ENCODE measurements around the gene MARCHF2. TPM values are rescaled to one million over a fixed set of nuclear protein-coding genes. Genes with fewer than 3 reads are reported as not detected.

Gene MARCHF2
- total and polyA plus RNA-seq, 9 of the 15 experiments (the other 6 are each of a cell fraction or from before 2014, with no cell fraction given): 0.39 to 6.4 (median 2.2) TPM

DNA sequence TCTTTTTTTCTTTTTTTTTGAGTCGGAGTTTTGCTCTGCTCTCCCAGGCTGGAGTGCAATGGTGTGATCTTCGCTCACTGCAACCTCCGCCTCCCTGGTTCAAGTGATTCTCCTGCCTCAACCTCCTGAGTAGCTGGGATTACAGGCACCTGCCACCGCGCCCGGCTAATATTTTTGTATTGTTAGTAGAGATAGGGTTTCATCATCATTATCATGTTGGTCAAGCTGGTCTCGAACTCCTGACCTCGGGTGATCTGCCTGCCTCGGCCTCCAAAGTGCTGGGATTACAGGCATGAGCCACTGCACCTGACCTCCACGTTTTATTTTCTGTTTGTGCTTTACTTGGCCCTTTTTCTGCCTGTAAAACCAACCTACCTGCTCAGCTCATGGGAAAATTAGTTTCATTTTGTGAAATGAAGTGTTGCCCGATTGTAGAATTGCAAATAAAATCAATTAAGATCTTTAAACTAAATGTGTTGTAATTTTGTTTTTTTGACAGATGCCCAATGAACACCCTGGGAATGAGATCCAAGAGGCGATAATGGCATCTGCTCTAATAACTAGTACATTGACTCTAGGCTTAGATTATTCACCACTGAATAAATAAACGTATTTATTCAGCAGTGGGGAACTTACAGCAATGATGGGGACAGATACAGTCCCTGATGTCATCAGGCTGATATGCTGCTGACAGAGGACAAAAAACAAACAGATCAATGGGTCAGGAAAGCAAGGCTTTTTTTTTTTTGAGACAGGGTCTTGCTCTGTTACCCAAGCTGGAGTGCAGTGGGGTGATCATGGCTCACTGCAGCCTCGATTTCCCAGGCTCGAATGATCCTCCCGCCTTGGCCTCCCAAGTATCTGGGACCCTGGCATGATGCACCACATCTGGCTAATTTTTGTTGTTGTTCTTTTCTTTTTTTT, 25.2 kb upstream of the MARCHF2 start (continued):
- TF ChIP-seq MIER1 (IDR thresholded peaks at IDR 0.05; ENCODE audit: low read depth) (no peak), CBX2 (IDR thresholded peaks at IDR 0.05; ENCODE audit: insufficient read depth, low read length, poor library complexity, severe bottlenecking) (no peak), TAF9B (IDR thresholded peaks at IDR 0.05; ENCODE audit: partially characterized antibody) (no peak), PHB2 (IDR thresholded peaks at IDR 0.05; ENCODE audit: low read depth) (0 out of 2 replicates have a peak, but pooled peaks have one; percentile 41), ZNF224 (CRISPR knock-in tag; IDR thresholded peaks at IDR 0.05) (no peak), ETS2 (tag; IDR thresholded peaks at IDR 0.05; ENCODE audit: borderline replicate concordance, poor library complexity, severe bottlenecking) (no peak), ZNF766 (CRISPR knock-in tag; conservative IDR thresholded peaks at IDR 0.05) (no peak), CREM (IDR thresholded peaks at IDR 0.05; ENCODE audit: low read depth) (no peak), NFRKB (IDR thresholded peaks at IDR 0.05; ENCODE audit: low read depth) (no peak), KLF6 (CRISPR knock-in tag; IDR thresholded peaks at IDR 0.05; ENCODE audit: borderline replicate concordance) (no peak), TGIF2 (CRISPR knock-in tag; IDR thresholded peaks at IDR 0.05) (no peak), KLF1 (tag; IDR thresholded peaks at IDR 0.05) (no peak), ETV1 (tag; conservative IDR thresholded peaks at IDR 0.05; ENCODE audit: low read depth) (no peak), ZNF695 (CRISPR knock-in tag; IDR thresholded peaks at IDR 0.05) (no peak), FOXK1 (CRISPR knock-in tag; IDR thresholded peaks at IDR 0.05; ENCODE audit: borderline replicate concordance) (no peak), NFIC (IDR thresholded peaks at IDR 0.05) (peak; percentile 65)
- TF ChIP-seq, protein P1, sequence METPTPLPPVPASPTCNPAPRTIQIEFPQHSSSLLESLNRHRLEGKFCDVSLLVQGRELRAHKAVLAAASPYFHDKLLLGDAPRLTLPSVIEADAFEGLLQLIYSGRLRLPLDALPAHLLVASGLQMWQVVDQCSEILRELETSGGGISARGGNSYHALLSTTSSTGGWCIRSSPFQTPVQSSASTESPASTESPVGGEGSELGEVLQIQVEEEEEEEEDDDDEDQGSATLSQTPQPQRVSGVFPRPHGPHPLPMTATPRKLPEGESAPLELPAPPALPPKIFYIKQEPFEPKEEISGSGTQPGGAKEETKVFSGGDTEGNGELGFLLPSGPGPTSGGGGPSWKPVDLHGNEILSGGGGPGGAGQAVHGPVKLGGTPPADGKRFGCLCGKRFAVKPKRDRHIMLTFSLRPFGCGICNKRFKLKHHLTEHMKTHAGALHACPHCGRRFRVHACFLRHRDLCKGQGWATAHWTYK (CRISPR knock-in tag; IDR thresholded peaks at IDR 0.05): no peak
- TF ChIP-seq, protein P2, sequence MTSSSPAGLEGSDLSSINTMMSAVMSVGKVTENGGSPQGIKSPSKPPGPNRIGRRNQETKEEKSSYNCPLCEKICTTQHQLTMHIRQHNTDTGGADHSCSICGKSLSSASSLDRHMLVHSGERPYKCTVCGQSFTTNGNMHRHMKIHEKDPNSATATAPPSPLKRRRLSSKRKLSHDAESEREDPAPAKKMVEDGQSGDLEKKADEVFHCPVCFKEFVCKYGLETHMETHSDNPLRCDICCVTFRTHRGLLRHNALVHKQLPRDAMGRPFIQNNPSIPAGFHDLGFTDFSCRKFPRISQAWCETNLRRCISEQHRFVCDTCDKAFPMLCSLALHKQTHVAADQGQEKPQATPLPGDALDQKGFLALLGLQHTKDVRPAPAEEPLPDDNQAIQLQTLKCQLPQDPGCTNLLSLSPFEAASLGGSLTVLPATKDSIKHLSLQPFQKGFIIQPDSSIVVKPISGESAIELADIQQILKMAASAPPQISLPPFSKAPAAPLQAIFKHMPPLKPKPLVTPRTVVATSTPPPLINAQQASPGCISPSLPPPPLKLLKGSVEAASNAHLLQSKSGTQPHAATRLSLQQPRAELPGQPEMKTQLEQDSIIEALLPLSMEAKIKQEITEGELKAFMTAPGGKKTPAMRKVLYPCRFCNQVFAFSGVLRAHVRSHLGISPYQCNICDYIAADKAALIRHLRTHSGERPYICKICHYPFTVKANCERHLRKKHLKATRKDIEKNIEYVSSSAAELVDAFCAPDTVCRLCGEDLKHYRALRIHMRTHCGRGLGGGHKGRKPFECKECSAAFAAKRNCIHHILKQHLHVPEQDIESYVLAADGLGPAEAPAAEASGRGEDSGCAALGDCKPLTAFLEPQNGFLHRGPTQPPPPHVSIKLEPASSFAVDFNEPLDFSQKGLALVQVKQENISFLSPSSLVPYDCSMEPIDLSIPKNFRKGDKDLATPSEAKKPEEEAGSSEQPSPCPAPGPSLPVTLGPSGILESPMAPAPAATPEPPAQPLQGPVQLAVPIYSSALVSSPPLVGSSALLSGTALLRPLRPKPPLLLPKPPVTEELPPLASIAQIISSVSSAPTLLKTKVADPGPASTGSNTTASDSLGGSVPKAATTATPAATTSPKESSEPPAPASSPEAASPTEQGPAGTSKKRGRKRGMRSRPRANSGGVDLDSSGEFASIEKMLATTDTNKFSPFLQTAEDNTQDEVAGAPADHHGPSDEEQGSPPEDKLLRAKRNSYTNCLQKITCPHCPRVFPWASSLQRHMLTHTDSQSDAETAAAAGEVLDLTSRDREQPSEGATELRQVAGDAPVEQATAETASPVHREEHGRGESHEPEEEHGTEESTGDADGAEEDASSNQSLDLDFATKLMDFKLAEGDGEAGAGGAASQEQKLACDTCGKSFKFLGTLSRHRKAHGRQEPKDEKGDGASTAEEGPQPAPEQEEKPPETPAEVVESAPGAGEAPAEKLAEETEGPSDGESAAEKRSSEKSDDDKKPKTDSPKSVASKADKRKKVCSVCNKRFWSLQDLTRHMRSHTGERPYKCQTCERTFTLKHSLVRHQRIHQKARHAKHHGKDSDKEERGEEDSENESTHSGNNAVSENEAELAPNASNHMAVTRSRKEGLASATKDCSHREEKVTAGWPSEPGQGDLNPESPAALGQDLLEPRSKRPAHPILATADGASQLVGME (CRISPR knock-in tag; IDR thresholded peaks at IDR 0.05): no peak
- TF ChIP-seq, protein P3, sequence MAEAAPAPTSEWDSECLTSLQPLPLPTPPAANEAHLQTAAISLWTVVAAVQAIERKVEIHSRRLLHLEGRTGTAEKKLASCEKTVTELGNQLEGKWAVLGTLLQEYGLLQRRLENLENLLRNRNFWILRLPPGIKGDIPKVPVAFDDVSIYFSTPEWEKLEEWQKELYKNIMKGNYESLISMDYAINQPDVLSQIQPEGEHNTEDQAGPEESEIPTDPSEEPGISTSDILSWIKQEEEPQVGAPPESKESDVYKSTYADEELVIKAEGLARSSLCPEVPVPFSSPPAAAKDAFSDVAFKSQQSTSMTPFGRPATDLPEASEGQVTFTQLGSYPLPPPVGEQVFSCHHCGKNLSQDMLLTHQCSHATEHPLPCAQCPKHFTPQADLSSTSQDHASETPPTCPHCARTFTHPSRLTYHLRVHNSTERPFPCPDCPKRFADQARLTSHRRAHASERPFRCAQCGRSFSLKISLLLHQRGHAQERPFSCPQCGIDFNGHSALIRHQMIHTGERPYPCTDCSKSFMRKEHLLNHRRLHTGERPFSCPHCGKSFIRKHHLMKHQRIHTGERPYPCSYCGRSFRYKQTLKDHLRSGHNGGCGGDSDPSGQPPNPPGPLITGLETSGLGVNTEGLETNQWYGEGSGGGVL (CRISPR knock-in tag; IDR thresholded peaks at IDR 0.05): no peak
